ENCODE data around the gene PABPC1L.

PABPC1L gene

GRCh38 chr20:44896583-44896982 lies 13.3 kb upstream of the PABPC1L start:
- no peak for DNase-seq

GRCh38 chr20:44897133-44897532 lies 12.7 kb upstream of the PABPC1L start:
- DNase-seq, result no peak

- DNase-seq, result no peak
Observed at GRCh38 chr20:44900231-44900854, 9.5 kb upstream of the PABPC1L start.

- DNase-seq, result no peak
Observed at GRCh38 chr20:44901974-44902373, 7.9 kb upstream of the PABPC1L start.

- no peak for DNase-seq
Observed at GRCh38 chr20:44904377-44904776, 5.5 kb upstream of the PABPC1L start.

GRCh38 chr20:44908987-44909871 lies 631 bp upstream of the PABPC1L start:
- peak; percentile 10 for DNase-seq

- DNase-seq, result no peak
Observed at GRCh38 chr20:44910690-44911262, 916 bp downstream of the PABPC1L start.

GRCh38 chr20:44911264-44911921 lies 1.5 kb downstream of the PABPC1L start:
- DNase-seq, result peak; percentile 48

- no peak for DNase-seq
Observed at GRCh38 chr20:44912189-44912588, 2.3 kb downstream of the PABPC1L start.

GRCh38 chr20:44914924-44915323 lies 5.1 kb downstream of the PABPC1L start:
- DNase-seq, result no peak

- no peak for DNase-seq
Observed at GRCh38 chr20:44916586-44916985, 6.7 kb downstream of the PABPC1L start.

GRCh38 chr20:44917399-44917798 lies 7.5 kb downstream of the PABPC1L start:
- no peak for DNase-seq

- no peak for DNase-seq
Observed at GRCh38 chr20:44918342-44918741, 8.5 kb downstream of the PABPC1L start.

- DNase-seq, result no peak
Observed at GRCh38 chr20:44918761-44919160, 8.9 kb downstream of the PABPC1L start.

GRCh38 chr20:44921447-44921846 lies 11.6 kb downstream of the PABPC1L start:
- no peak for DNase-seq

GRCh38 chr20:44924541-44924940 lies 14.7 kb downstream of the PABPC1L start:
- DNase-seq, result no peak

GRCh38 chr20:44928595-44928994 lies 18.7 kb downstream of the PABPC1L start:
- DNase-seq, result no peak

- no peak for DNase-seq
Observed at GRCh38 chr20:44930517-44931168, 20.8 kb downstream of the PABPC1L start.

GRCh38 chr20:44931911-44932310 lies 22.1 kb downstream of the PABPC1L start:
- no peak for DNase-seq

- DNase-seq, result no peak
Observed at GRCh38 chr20:44932916-44933315, 23.1 kb downstream of the PABPC1L start.

- DNase-seq, result no peak
Observed at GRCh38 chr20:44936510-44936909, 26.6 kb downstream of the PABPC1L start.

GRCh38 chr20:44938637-44939036 lies 28.8 kb downstream of the PABPC1L start:
- no peak for DNase-seq

Measured in right kidney (tissue), 1 donor.